Measurements from ENCODE around the gene LRPPRC. TPM values are rescaled to one million over a fixed set of nuclear protein-coding genes. Genes with fewer than 3 reads are reported as not detected.

The LRPPRC gene
- total and polyA plus RNA-seq, 2 donors (not counting 3 experiments of a cell fraction or from before 2014, with no cell fraction given), result 22.6 to 94.0 TPM

GRCh38 chr2:43887176-43887575 is 108.6 kb downstream of the LRPPRC start:
- Histone ChIP-seq H3K9me1 (replicated peaks; ENCODE audit: control insufficient read depth, extremely low read depth, insufficient read depth, low read length) (no peaks in the 10 kb centered on the region), H3K4me2 (ENCODE audit: insufficient read depth, low read length) (no peak overlapping the region), H4K20me1 (replicated peaks; ENCODE audit: control insufficient read depth, extremely low read depth, insufficient read depth, low read length) (no peaks in the 10 kb centered on the region), H3K4me3 (replicated peaks in 1 of 3; ENCODE audit: insufficient read depth in 1 of 3, low read depth in 1 of 3, low read length in 3 of 3) (no peak overlapping the region), H3K27me3 (ENCODE audit: control insufficient read depth in 2 of 2, insufficient read depth in 2 of 2, low read length in 2 of 2) (no peaks in the 10 kb centered on the region), H3K36me3 (ENCODE audit: control insufficient read depth in 2 of 2, extremely low read depth in 1 of 2, insufficient read depth in 2 of 2, low read length in 2 of 2) (peaks cover 8 to 19% of the 10 kb centered on the region in 2 experiments), H3K9ac (replicated peaks; ENCODE audit: extremely low read depth, insufficient read depth, low read length) (no peak overlapping the region), H3K79me2 (ENCODE audit: control insufficient read depth, insufficient read depth, low read length) (no peaks in the 10 kb centered on the region), H2AFZ (ENCODE audit: low read depth, low read length) (no peak overlapping the region), H3K4me1 (ENCODE audit: control insufficient read depth, extremely low read depth, insufficient read depth, low read length) (no peaks in the 10 kb centered on the region), H3K9me3 (replicated peaks; ENCODE audit: control insufficient read depth, insufficient read depth, low read length) (no peaks in the 10 kb centered on the region), H3K27ac (ENCODE audit: insufficient read depth, low read depth, low read length) (no peak overlapping the region)
- intact Hi-C loops (cut with micrococcal nuclease), result no loop called here
- BruUV-seq (replicated peaks), result no TSS peak
- DNase-seq (ENCODE audit: low read depth, low spot score), result no peak
- TF ChIP-seq CTCF (IDR thresholded peaks at IDR 0.05; ENCODE audit: extremely low read depth in 1 of 2, insufficient read depth in 1 of 2, low read depth in 1 of 2, low read length in 2 of 2) (no peak), JUN (IDR thresholded peaks at IDR 0.05; ENCODE audit: borderline replicate concordance, insufficient read depth, insufficient read length, low read depth) (no peak), GATA2 (IDR thresholded peaks at IDR 0.05; ENCODE audit: insufficient read depth, insufficient read length, low read depth, low read length) (no peak), POLR2AphosphoS5 (IDR thresholded peaks at IDR 0.05; ENCODE audit: insufficient read depth, low read depth, low read length) (no peak), MYC (IDR thresholded peaks at IDR 0.05; ENCODE audit: low read depth, low read length) (no peak), POLR2A (IDR thresholded peaks at IDR 0.05; ENCODE audit: low read depth, low read length) (no peak), EZH2 (IDR thresholded peaks at IDR 0.05; ENCODE audit: borderline replicate concordance, low read depth, low read length, severe bottlenecking) (no peak), FOS (IDR thresholded peaks at IDR 0.05; ENCODE audit: borderline replicate concordance, insufficient read depth, low read length) (no peak), MAX (IDR thresholded peaks at IDR 0.05; ENCODE audit: insufficient read depth, insufficient read length) (no peak)
- dilution Hi-C loops (cut with MboI; ENCODE audit: extremely low pct_ligation_motif_present, low sequenced_read_pairs), result no loop called here
- CTCF ChIA-PET, result interaction anchor here (0.9 to 1.4 kb wide), 2 partner anchors 45 to 278 kb away, joined by 3 read pairs; no protein-coding TSS in a partner anchor
- POLR2A ChIA-PET, result no interaction called here
- no peak for FAIRE-seq
